Measurements from ENCODE around the gene SLC38A8. TPM values are rescaled to one million over a fixed set of nuclear protein-coding genes. Genes with fewer than 3 reads are reported as not detected.

The SLC38A8 gene
- total RNA-seq, 1 experiment from 2014 or later = 0.35 TPM

DNA sequence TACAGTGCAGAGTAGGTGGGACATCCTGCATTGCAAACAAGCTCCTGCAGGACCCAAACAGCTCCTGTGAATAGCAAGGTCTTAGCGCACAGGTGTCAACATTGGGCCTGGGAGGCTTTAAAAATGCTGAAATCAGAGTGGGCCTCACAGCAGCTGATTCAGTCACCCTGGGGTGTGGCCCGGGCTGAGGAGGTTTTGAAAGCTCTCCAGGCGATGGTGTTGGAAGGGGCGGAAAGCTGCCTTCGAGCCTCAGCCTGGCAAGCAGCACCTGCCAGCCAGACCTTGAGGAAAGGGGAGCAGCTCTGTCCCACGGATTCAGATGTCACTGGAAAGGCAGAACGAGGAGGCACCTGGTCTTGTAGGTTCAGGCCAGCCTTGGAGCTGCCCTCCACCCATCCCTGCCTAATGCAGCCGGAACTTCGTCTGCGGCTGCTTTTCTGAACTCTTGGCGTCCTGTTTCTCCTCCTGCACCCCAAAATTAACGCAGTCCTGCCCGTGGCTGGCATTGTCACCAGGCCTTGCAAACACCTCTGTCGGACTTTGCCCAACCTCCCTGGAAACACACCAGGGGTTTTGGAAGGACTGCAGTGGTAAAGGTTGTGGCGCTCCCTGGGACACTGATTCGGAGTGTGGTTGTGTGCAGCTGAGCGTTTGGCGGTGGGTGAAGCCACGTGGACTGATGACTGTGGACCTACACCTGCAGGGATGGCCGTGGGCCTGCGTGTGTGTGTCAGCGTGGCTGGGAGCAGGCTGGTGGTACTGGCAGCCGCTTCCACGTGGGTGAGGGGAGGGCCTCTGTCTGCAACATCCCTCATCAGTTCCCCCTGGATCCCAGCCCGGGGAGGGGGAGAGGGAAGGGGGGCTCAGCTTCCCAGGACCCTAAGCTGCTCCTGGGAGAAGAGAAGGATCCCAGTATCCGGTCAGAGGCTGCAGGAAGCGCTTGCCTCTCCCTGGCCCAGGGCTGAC is 71.1 kb downstream of the SLC38A8 start:
- Histone ChIP-seq H2BK15ac (ENCODE audit: low read depth, low read length) (no peak overlapping the region), H3K14ac (ENCODE audit: insufficient read depth, low read length) (no peak overlapping the region; the same call in 1 of the 2 replicates), H3K27me3 (ENCODE audit: insufficient read depth, low read length) (peaks cover 2% of the 10 kb centered on the region; the same call in 1 of the 2 replicates), H2AFZ (ENCODE audit: low read length) (no peak overlapping the region), H4K5ac (ENCODE audit: insufficient read length, low read depth, low read length) (no peak overlapping the region), H2BK5ac (ENCODE audit: insufficient read length, low read length) (no peak overlapping the region), H3K9me3 (ENCODE audit: control insufficient read depth, low read depth, low read length) (no peaks in the 10 kb centered on the region), H2AK5ac (ENCODE audit: insufficient read length, low read length) (no peak overlapping the region), H2BK20ac (ENCODE audit: low read depth, low read length, poor library complexity, severe bottlenecking) (no peak overlapping the region), H3T11ph (ENCODE audit: low read length) (no peak overlapping the region), H3K23ac (ENCODE audit: insufficient read length, low read depth, low read length) (no peak overlapping the region), H3K9ac (ENCODE audit: extremely low read depth, insufficient read length, low read length) (no peak overlapping the region), H4K20me1 (ENCODE audit: control insufficient read depth, insufficient read depth, insufficient read length) (peaks cover 3% of the 10 kb centered on the region), H2BK120ac (ENCODE audit: low read depth, low read length, poor library complexity, severe bottlenecking) (no peak overlapping the region), H4K8ac (replicated peaks; ENCODE audit: insufficient read length, low read depth, low read length) (no peak overlapping the region), H3K4ac (ENCODE audit: low read depth, low read length) (no peak overlapping the region), H3K4me2 (ENCODE audit: insufficient read depth, insufficient read length, low read length) (no peak overlapping the region), H3K27ac (ENCODE audit: insufficient read length, low read depth, low read length) (no peak overlapping the region), H4K91ac (ENCODE audit: insufficient read length, low read depth, low read length) (no peak overlapping the region), H3K4me1 (ENCODE audit: insufficient read depth, low read length) (no peaks in the 10 kb centered on the region), H3K23me2 (ENCODE audit: insufficient read length, low read depth, low read length, poor library complexity, severe bottlenecking) (peaks cover 6% of the 10 kb centered on the region), H3K79me1 (ENCODE audit: insufficient read depth, low read depth, low read length, poor library complexity, severe bottlenecking) (no peaks in the 10 kb centered on the region), H3K56ac (ENCODE audit: insufficient read length, low read depth, low read length) (no peak overlapping the region), H2BK12ac (ENCODE audit: insufficient read length, low read depth, low read length) (no peak overlapping the region), H3K79me2 (ENCODE audit: insufficient read depth, low read length) (no peaks in the 10 kb centered on the region), H3K18ac (ENCODE audit: insufficient read length, low read depth, low read length) (no peak overlapping the region)
- Mint-ChIP-seq H3K9me3 (no peaks in the 10 kb centered on the region; a peak in 1 of 5 replicates), H3K4me3 (no peak overlapping the region; a peak in 1 of 5 replicates), H3K27ac (peak overlapping the region in 2 of 3 experiments; percentile 19 to 70; a peak in 2 of 7 replicates), H3K36me3 (ENCODE audit: insufficient read depth in 1 of 3, low read depth in 3 of 3) (no peaks in the 10 kb centered on the region), H3K27me3 (ENCODE audit: low read depth) (peaks cover 17% of the 10 kb centered on the region), H3K4me1 (peaks cover 19 to 61% of the 10 kb centered on the region in 2 experiments)
- no peak for DNase-seq
- WGBS (ENCODE audit: extremely low coverage, insufficient read length, low lambda C conversion rate) = no CpG with 5 or more reads among the region's 27 CpGs
- TF ChIP-seq CTCF (conservative IDR thresholded peaks at IDR 0.05) = no peak
